Tibial nerve (tissue), 4 donors: Measurements from ENCODE around the gene TRIM37.

Experiments
- EP300 ChIP-seq, 2 donors: sonication (generic); formaldehyde crosslinking; IDR thresholded peaks; one replicate each; pipeline ENCODE4 v1.6.1; 2017; ENCODE audit warnings: antibody characterized with exemption in 2 of 2, mild to moderate bottlenecking in 1 of 2
- POLR2A ChIP-seq, 2 donors: fragments of 450-650 bp; IDR thresholded peaks; one replicate each; pipeline ENCODE4 v1.6.1; 2017; ENCODE audit warnings: antibody characterized with exemption in 2 of 2, mild to moderate bottlenecking in 2 of 2, moderate library complexity in 2 of 2
- TF ChIP-seq, protein P1 (sequence below), 5 experiments: fragments of 200-600 bp in 3 of 5; fragments of 450-650 bp in 2 of 5; sonication (generic) in 3 of 5; IDR thresholded peaks; one replicate each; pipeline ENCODE4 v1.5.1; 2016 to 2019; ENCODE audit warnings: antibody characterized with exemption in 5 of 5, mild to moderate bottlenecking in 3 of 5, moderate library complexity in 2 of 5

DNA sequence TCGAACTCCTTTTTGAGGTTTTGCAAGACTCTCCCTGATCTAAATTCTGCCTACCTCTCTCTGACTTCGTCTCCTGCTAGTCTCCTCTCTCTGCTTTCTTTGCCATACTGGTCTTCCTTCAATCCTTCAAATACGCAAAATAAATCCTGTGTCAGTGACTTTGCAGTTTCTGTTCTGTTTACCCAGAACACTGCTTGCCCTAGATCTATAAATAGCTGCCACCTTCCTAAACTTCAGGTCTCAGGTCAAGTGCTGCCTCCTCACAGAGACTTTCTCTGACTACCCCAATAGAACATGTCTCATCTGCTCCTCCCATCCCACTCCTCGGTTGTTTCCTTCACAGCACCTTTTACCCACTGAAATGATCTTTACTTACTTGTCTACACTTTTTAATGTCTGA is 78.9 kb downstream of the TRIM37 start:
- TF ChIP-seq POLR2A (IDR thresholded peaks at IDR 0.05): no peak
- TF ChIP-seq, protein P1, sequence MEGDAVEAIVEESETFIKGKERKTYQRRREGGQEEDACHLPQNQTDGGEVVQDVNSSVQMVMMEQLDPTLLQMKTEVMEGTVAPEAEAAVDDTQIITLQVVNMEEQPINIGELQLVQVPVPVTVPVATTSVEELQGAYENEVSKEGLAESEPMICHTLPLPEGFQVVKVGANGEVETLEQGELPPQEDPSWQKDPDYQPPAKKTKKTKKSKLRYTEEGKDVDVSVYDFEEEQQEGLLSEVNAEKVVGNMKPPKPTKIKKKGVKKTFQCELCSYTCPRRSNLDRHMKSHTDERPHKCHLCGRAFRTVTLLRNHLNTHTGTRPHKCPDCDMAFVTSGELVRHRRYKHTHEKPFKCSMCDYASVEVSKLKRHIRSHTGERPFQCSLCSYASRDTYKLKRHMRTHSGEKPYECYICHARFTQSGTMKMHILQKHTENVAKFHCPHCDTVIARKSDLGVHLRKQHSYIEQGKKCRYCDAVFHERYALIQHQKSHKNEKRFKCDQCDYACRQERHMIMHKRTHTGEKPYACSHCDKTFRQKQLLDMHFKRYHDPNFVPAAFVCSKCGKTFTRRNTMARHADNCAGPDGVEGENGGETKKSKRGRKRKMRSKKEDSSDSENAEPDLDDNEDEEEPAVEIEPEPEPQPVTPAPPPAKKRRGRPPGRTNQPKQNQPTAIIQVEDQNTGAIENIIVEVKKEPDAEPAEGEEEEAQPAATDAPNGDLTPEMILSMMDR (IDR thresholded peaks at IDR 0.05): no peak
- no peak for TF ChIP-seq EP300 (IDR thresholded peaks at IDR 0.05)
